ENCODE data around the gene KCNIP1. TPM values are rescaled to one million over a fixed set of nuclear protein-coding genes. Genes with fewer than 3 reads are reported as not detected.
"Not testable (repeated sequence)": the region's sequence is repeated elsewhere in the genome, so short reads cannot be mapped to it uniquely, and the experiment has no call there.

KCNIP1 gene
- polyA plus RNA-seq, 1 donor (not counting 4 experiments of a cell fraction or from before 2014, with no cell fraction given) = not detected

- no peaks in the 10 kb centered on the region for H4K20me1 ChIP-seq (ENCODE audit: control insufficient read depth, extremely low read depth, insufficient read depth, low read length)
- no peak for FAIRE-seq
- no peaks in the 10 kb centered on the region for H3K36me3 ChIP-seq (ENCODE audit: control insufficient read depth in 2 of 2, extremely low read depth in 1 of 2, insufficient read depth in 2 of 2, low read length in 2 of 2)
- dilution Hi-C loops (cut with MboI; ENCODE audit: extremely low pct_ligation_motif_present, low sequenced_read_pairs) = no loop called here
- DNase-seq (ENCODE audit: low read depth, low spot score) = no peak
- H3K4me1 ChIP-seq (ENCODE audit: control insufficient read depth, extremely low read depth, insufficient read depth, low read length) = peaks cover 3% of the 10 kb centered on the region
- no peaks in the 10 kb centered on the region for H3K27me3 ChIP-seq (ENCODE audit: control insufficient read depth, extremely low read depth, insufficient read depth, low read length)
- H3K27ac ChIP-seq (ENCODE audit: control insufficient read depth, insufficient read depth, low read length) = no peak overlapping the region
- H3K4me2 ChIP-seq (ENCODE audit: control insufficient read depth, extremely low read depth, insufficient read depth, low read depth, low read length) = no peak overlapping the region
- no peaks in the 10 kb centered on the region for H3K9me3 ChIP-seq (ENCODE audit: control insufficient read depth, low read depth, low read length)
- H3K79me2 ChIP-seq (ENCODE audit: control insufficient read depth, insufficient read depth, low read length) = no peaks in the 10 kb centered on the region
- no peak overlapping the region for H2AFZ ChIP-seq (ENCODE audit: control insufficient read depth, low read length)
- no peak overlapping the region for H3K9ac ChIP-seq (ENCODE audit: control insufficient read depth, extremely low read depth, insufficient read depth, low read length)
- H3K9me1 ChIP-seq (ENCODE audit: control insufficient read depth, extremely low read depth, insufficient read depth, low read length) = no peaks in the 10 kb centered on the region
- H3K4me3 ChIP-seq (ENCODE audit: control insufficient read depth in 2 of 3, extremely low read depth in 1 of 3, insufficient read depth in 2 of 3, low read depth in 1 of 3, low read length in 3 of 3) = no peak overlapping the region
- TF ChIP-seq CTCF (optimal IDR thresholded peaks at IDR 0.05 in 1 of 3, IDR thresholded peaks at IDR 0.05 in 1 of 3, conservative IDR thresholded peaks at IDR 0.05 in 1 of 3; ENCODE audit: extremely low read depth in 1 of 3, insufficient read depth in 2 of 3, low read length in 3 of 3) (no peak), EZH2 (IDR thresholded peaks at IDR 0.05; ENCODE audit: low read length) (no peak)
These were observed 249.5 kb downstream of the KCNIP1 start for GRCh38 chr5:170753311-170753710.

- H4K20me1 ChIP-seq (ENCODE audit: control insufficient read depth, extremely low read depth, insufficient read depth, low read length); H3K36me3 ChIP-seq (ENCODE audit: control insufficient read depth in 2 of 2, extremely low read depth in 1 of 2, insufficient read depth in 2 of 2, low read length in 2 of 2); H3K4me3 ChIP-seq (ENCODE audit: control insufficient read depth in 2 of 3, extremely low read depth in 1 of 3, insufficient read depth in 2 of 3, low read depth in 1 of 3, low read length in 3 of 3); FAIRE-seq; H3K4me1 ChIP-seq (ENCODE audit: control insufficient read depth, extremely low read depth, insufficient read depth, low read length); H3K27me3 ChIP-seq (ENCODE audit: control insufficient read depth, extremely low read depth, insufficient read depth, low read length); H2AFZ ChIP-seq (ENCODE audit: control insufficient read depth, low read length); H3K79me2 ChIP-seq (ENCODE audit: control insufficient read depth, insufficient read depth, low read length); H3K9me1 ChIP-seq (ENCODE audit: control insufficient read depth, extremely low read depth, insufficient read depth, low read length); dilution Hi-C loops (cut with MboI; ENCODE audit: extremely low pct_ligation_motif_present, low sequenced_read_pairs); H3K9me3 ChIP-seq (ENCODE audit: control insufficient read depth, low read depth, low read length); H3K27ac ChIP-seq (ENCODE audit: control insufficient read depth, insufficient read depth, low read length); DNase-seq (ENCODE audit: low read depth, low spot score); H3K4me2 ChIP-seq (ENCODE audit: control insufficient read depth, extremely low read depth, insufficient read depth, low read depth, low read length); H3K9ac ChIP-seq (ENCODE audit: control insufficient read depth, extremely low read depth, insufficient read depth, low read length): not testable (repeated sequence)
These were observed 250.7 kb downstream of the KCNIP1 start for GRCh38 chr5:170754508-170754907.

GRCh38 chr5:170755679-170756456 is 252.0 kb downstream of the KCNIP1 start:
- no peak for DNase-seq (ENCODE audit: low read depth, low spot score)
- H3K79me2 ChIP-seq (ENCODE audit: control insufficient read depth, insufficient read depth, low read length) = no peaks in the 10 kb centered on the region
- H3K4me1 ChIP-seq (ENCODE audit: control insufficient read depth, extremely low read depth, insufficient read depth, low read length) = peaks cover 3% of the 10 kb centered on the region
- H3K9ac ChIP-seq (ENCODE audit: control insufficient read depth, extremely low read depth, insufficient read depth, low read length) = no peak overlapping the region
- H4K20me1 ChIP-seq (ENCODE audit: control insufficient read depth, extremely low read depth, insufficient read depth, low read length) = no peaks in the 10 kb centered on the region
- TF ChIP-seq CTCF (optimal IDR thresholded peaks at IDR 0.05 in 1 of 3, IDR thresholded peaks at IDR 0.05 in 1 of 3, conservative IDR thresholded peaks at IDR 0.05 in 1 of 3; ENCODE audit: extremely low read depth in 1 of 3, insufficient read depth in 2 of 3, low read length in 3 of 3) (no peak), EZH2 (IDR thresholded peaks at IDR 0.05; ENCODE audit: low read length) (no peak)
- H3K27ac ChIP-seq (ENCODE audit: control insufficient read depth, insufficient read depth, low read length) = no peak overlapping the region
- H2AFZ ChIP-seq (ENCODE audit: control insufficient read depth, low read length) = no peak overlapping the region
- no peak overlapping the region for H3K4me2 ChIP-seq (ENCODE audit: control insufficient read depth, extremely low read depth, insufficient read depth, low read depth, low read length)
- no peak for FAIRE-seq
- no peaks in the 10 kb centered on the region for H3K36me3 ChIP-seq (ENCODE audit: control insufficient read depth in 2 of 2, extremely low read depth in 1 of 2, insufficient read depth in 2 of 2, low read length in 2 of 2)
- H3K9me1 ChIP-seq (ENCODE audit: control insufficient read depth, extremely low read depth, insufficient read depth, low read length) = no peaks in the 10 kb centered on the region
- dilution Hi-C loops (cut with MboI; ENCODE audit: extremely low pct_ligation_motif_present, low sequenced_read_pairs) = no loop called here
- H3K4me3 ChIP-seq (ENCODE audit: control insufficient read depth in 2 of 3, extremely low read depth in 1 of 3, insufficient read depth in 2 of 3, low read depth in 1 of 3, low read length in 3 of 3) = no peak overlapping the region
- no peaks in the 10 kb centered on the region for H3K9me3 ChIP-seq (ENCODE audit: control insufficient read depth, low read depth, low read length)
- H3K27me3 ChIP-seq (ENCODE audit: control insufficient read depth, extremely low read depth, insufficient read depth, low read length) = no peaks in the 10 kb centered on the region

All from keratinocyte (primary cell).